Naive thymus-derived CD8-positive, alpha-beta T cell (primary cell): ENCODE measurements around the gene HOXA6. TPM values are rescaled to one million over a fixed set of nuclear protein-coding genes. Genes with fewer than 3 reads are reported as not detected.
A peak's percentile ranks its signal among the peaks of the same experiment; 100 is the strongest.

Source experiments
- ATAC-seq, 2 donors: fragments of 150-1000 bp; cut with Tn5 transposase in 1 of 2; sonication (Bioruptor Pico), chemical (Tn5 transposase) in 1 of 2; 1 replicate in 1 of 2; 2 replicates in 1 of 2; pipeline ENCODE4 v1.10.0; 2021; ENCODE audit warnings: mild to moderate bottlenecking in 2 of 2, moderate library complexity in 2 of 2
- POLR2A ChIA-PET: fragments of 350-600 bp; sonication (Branson Sonifier 250); formaldehyde crosslinking; loops from one replicate; lab custom pipeline; 2021; ENCODE audit warnings: antibody characterized with exemption; lab: Charles Lee
- DNase-seq, 10 donors: peaks; one replicate each; pipeline versions ENCODE4 v3.0.0 to v3.0.0-alpha.2; 2020 to 2022
- H3K27ac Mint-ChIP-seq, 10 donors: one replicate each; pipeline ENCODE4 v1.8.0; 2020 to 2022; ENCODE audit warnings: mild to moderate bottlenecking in 10 of 10, mixed read lengths in 10 of 10, moderate library complexity in 4 of 10, inconsistent platforms in 1 of 10
- H3K27me3 Mint-ChIP-seq, 5 donors: one replicate each; pipeline ENCODE4 v1.8.0; 2021 to 2022; ENCODE audit warnings: mixed read lengths in 5 of 5
- H3K36me3 Mint-ChIP-seq, 3 donors: one replicate each; pipeline ENCODE4 v1.8.0; 2020 to 2022; ENCODE audit warnings: mixed read lengths in 3 of 3, mild to moderate bottlenecking in 2 of 3, inconsistent platforms in 1 of 3
- H3K4me1 Mint-ChIP-seq, 4 donors: one replicate each; pipeline ENCODE4 v1.8.0; 2021 to 2022; ENCODE audit warnings: mixed read lengths in 4 of 4
- H3K4me3 Mint-ChIP-seq, 10 donors: one replicate each; pipeline ENCODE4 v1.8.0; 2020 to 2022; ENCODE audit warnings: mild to moderate bottlenecking in 10 of 10, mixed read lengths in 10 of 10, moderate library complexity in 6 of 10, inconsistent platforms in 1 of 10
- H3K9me3 Mint-ChIP-seq, 9 donors: one replicate each; pipeline ENCODE4 v1.8.0; 2020 to 2022; ENCODE audit warnings: mixed read lengths in 9 of 9, mild to moderate bottlenecking in 3 of 9, inconsistent platforms in 1 of 9, moderate library complexity in 1 of 9
- polyA plus RNA-seq, 3 donors: library from polyadenylated mRNA; unstranded; fragments of 300-500 nt; fragmentation: Illumina TruSeq; gene quantifications; one replicate each; pipeline ENCODE4 v1.2.3, GENCODE V29; 2021
- total RNA-seq, 8 experiments: library from RNA in 2 of 8; stranded (reverse) in 2 of 8; gene quantifications; one replicate each; pipeline ENCODE4 v1.2.3 and lab custom pipeline; 2021 to 2026

HOXA6 gene
- total and polyA plus RNA-seq, 5 experiments from 2014 or later: not detected

- Mint-ChIP-seq H3K9me3 (no peaks in the 10 kb centered on the region), H3K4me3 (peak overlapping the region in 9 of 10 donors; percentile 1 to 69 (median 45)), H3K27ac (peak overlapping the region in 5 of 10 donors; percentile 4 to 92 (median 49)), H3K36me3 (peaks cover 0 to 3% (median 3%) of the 10 kb centered on the region in 3 donors), H3K4me1 (peaks cover 13 to 64% (median 50%) of the 10 kb centered on the region in 4 donors), H3K27me3 (peaks cover 57 to 87% (median 78%) of the 10 kb centered on the region in 5 donors)
- DNase-seq (peak in 1 of 10 donors; percentile 53), ATAC-seq (no peak)
- POLR2A ChIA-PET: interaction anchor here (0.6 to 1.8 kb wide), 2 partner anchors 33 to 1060 kb away, joined by 4 to 5 read pairs; no protein-coding TSS in a partner anchor
Measured at GRCh38 chr7:27157702-27158431, 10.3 kb upstream of the HOXA6 start.

- POLR2A ChIA-PET: interaction anchor here (0.6 to 1.8 kb wide), 2 partner anchors 34 to 1060 kb away, joined by 4 to 5 read pairs; no protein-coding TSS in a partner anchor
- H3K4me3 Mint-ChIP-seq: peak overlapping the region in 7 of 10 donors; percentile 36 to 73 (median 48)
- no peaks in the 10 kb centered on the region for H3K9me3 Mint-ChIP-seq
- peaks cover 14 to 67% (median 54%) of the 10 kb centered on the region in 4 donors for H3K4me1 Mint-ChIP-seq
- H3K27me3 Mint-ChIP-seq: peaks cover 53 to 88% (median 75%) of the 10 kb centered on the region in 5 donors
- peak overlapping the region in 3 of 10 donors; percentile 37 to 92 (median 49) for H3K27ac Mint-ChIP-seq
- peaks cover 0 to 3% (median 3%) of the 10 kb centered on the region in 3 donors for H3K36me3 Mint-ChIP-seq
- ATAC-seq (no peak), DNase-seq (peak in 1 of 10 donors; percentile 36)
Measured at GRCh38 chr7:27156916-27157701, 9.5 kb upstream of the HOXA6 start.

GRCh38 chr7:27156508-27156898, 8.9 kb upstream of the HOXA6 start, which contains the start of gene HOXA7:
Gene HOXA7 (minus strand): TSS chr7:27156675. CDS start chr7:27156545, 130 bp downstream.
- POLR2A ChIA-PET: interaction anchor here (1.8 kb wide), 1 partner anchor 34 kb away, joined by 5 read pairs; no protein-coding TSS in a partner anchor
- ATAC-seq (no peak), DNase-seq (peak in 1 of 10 donors; percentile 46)
- Mint-ChIP-seq H3K27me3 (peaks cover 59 to 88% (median 79%) of the 10 kb centered on the region in 5 donors), H3K9me3 (no peaks in the 10 kb centered on the region), H3K4me3 (peak within 1 kb of the TSS; percentile 58 to 81 (median 70)), H3K27ac (peak within 1 kb of the TSS in 5 of 10 donors; percentile 38 to 92 (median 49)), H3K36me3 (peaks cover 0 to 3% (median 3%) of the 10 kb centered on the region in 3 donors), H3K4me1 (peaks cover 19 to 73% (median 60%) of the 10 kb centered on the region in 4 donors)

GRCh38 chr7:27155816-27156507, 8.4 kb upstream of the HOXA6 start:
- peaks cover 20 to 76% (median 62%) of the 10 kb centered on the region in 4 donors for H3K4me1 Mint-ChIP-seq
- peaks cover 63 to 93% (median 82%) of the 10 kb centered on the region in 5 donors for H3K27me3 Mint-ChIP-seq
- POLR2A ChIA-PET: interaction anchor here (1.2 to 1.8 kb wide), 2 partner anchors 12 to 35 kb away, joined by 4 to 5 read pairs; no protein-coding TSS in a partner anchor
- peak overlapping the region; percentile 58 to 81 (median 70) for H3K4me3 Mint-ChIP-seq
- peaks cover 0 to 3% (median 3%) of the 10 kb centered on the region in 3 donors for H3K36me3 Mint-ChIP-seq
- peak in 1 of 10 donors; percentile 60 for DNase-seq
- ATAC-seq: peak in 1 of 2 donors; percentile 20
- no peaks in the 10 kb centered on the region for H3K9me3 Mint-ChIP-seq
- H3K27ac Mint-ChIP-seq: peak overlapping the region in 4 of 10 donors; percentile 38 to 92 (median 50)

- Mint-ChIP-seq H3K4me3 (peak overlapping the region; percentile 61 to 81 (median 69)), H3K27ac (peak overlapping the region in 4 of 10 donors; percentile 19 to 92 (median 43)), H3K36me3 (peaks cover 0 to 3% (median 3%) of the 10 kb centered on the region in 3 donors), H3K9me3 (no peaks in the 10 kb centered on the region), H3K27me3 (peaks cover 63 to 99% (median 83%) of the 10 kb centered on the region in 5 donors), H3K4me1 (peaks cover 26 to 82% (median 66%) of the 10 kb centered on the region in 4 donors)
- ATAC-seq (peak in 1 of 2 donors; percentile 15), DNase-seq (peak in 1 of 10 donors; percentile 55)
- POLR2A ChIA-PET: interaction anchor here (0.6 to 1.2 kb wide), 2 partner anchors 11 to 802 kb away, joined by 3 to 4 read pairs; no protein-coding TSS in a partner anchor
Measured at GRCh38 chr7:27154901-27155815, 7.6 kb upstream of the HOXA6 start.

GRCh38 chr7:27154369-27154768, 6.8 kb upstream of the HOXA6 start:
- no peak for DNase-seq
- peaks cover 61 to 97% (median 82%) of the 10 kb centered on the region in 5 donors for H3K27me3 Mint-ChIP-seq
- H3K4me1 Mint-ChIP-seq: peaks cover 27 to 76% (median 63%) of the 10 kb centered on the region in 4 donors
- ATAC-seq: no peak
- H3K4me3 Mint-ChIP-seq: peak overlapping the region; percentile 34 to 81 (median 66)
- H3K36me3 Mint-ChIP-seq: peaks cover 0 to 3% (median 3%) of the 10 kb centered on the region in 3 donors
- no peaks in the 10 kb centered on the region for H3K9me3 Mint-ChIP-seq
- no peak overlapping the region for H3K27ac Mint-ChIP-seq
- POLR2A ChIA-PET: interaction anchor here (1.1 to 1.2 kb wide), 2 partner anchors 10 to 33 kb away, joined by 3 to 4 read pairs; no protein-coding TSS in a partner anchor

- peak overlapping the region in 1 of 10 donors; percentile 16 for H3K27ac Mint-ChIP-seq
Measured at GRCh38 chr7:27153526-27153925, 6.0 kb upstream of the HOXA6 start.

GRCh38 chr7:27152816-27153442, 5.4 kb upstream of the HOXA6 start:
- peak in 1 of 10 donors; percentile 40 for DNase-seq
- Mint-ChIP-seq H3K27ac (peak overlapping the region in 1 of 10 donors; percentile 44), H3K4me3 (peak overlapping the region in 3 of 10 donors; percentile 14 to 69 (median 36)), H3K4me1 (peaks cover 27 to 73% (median 62%) of the 10 kb centered on the region in 4 donors), H3K27me3 (peaks cover 60 to 97% (median 81%) of the 10 kb centered on the region in 5 donors), H3K9me3 (peaks cover 0 to 2% (median 0%) of the 10 kb centered on the region in 9 donors), H3K36me3 (peaks cover 0 to 3% (median 0%) of the 10 kb centered on the region in 3 donors)
- ATAC-seq: no peak
- POLR2A ChIA-PET: interaction anchor here (0.6 kb wide), 1 partner anchor 121 kb away, joined by 3 read pairs; no protein-coding TSS in a partner anchor

More at GRCh38 chr7:27153526-27153925, 6.0 kb upstream of the HOXA6 start:
- H3K27me3 Mint-ChIP-seq: peaks cover 58 to 97% (median 80%) of the 10 kb centered on the region in 5 donors
- POLR2A ChIA-PET: interaction anchor here (1.1 kb wide), 1 partner anchor 34 kb away, joined by 3 read pairs; no protein-coding TSS in a partner anchor
- peak overlapping the region in 3 of 10 donors; percentile 7 to 69 (median 34) for H3K4me3 Mint-ChIP-seq
- peaks cover 24 to 73% (median 59%) of the 10 kb centered on the region in 4 donors for H3K4me1 Mint-ChIP-seq
- H3K36me3 Mint-ChIP-seq: peaks cover 0 to 3% (median 0%) of the 10 kb centered on the region in 3 donors
- DNase-seq (no peak), ATAC-seq (no peak)
- no peaks in the 10 kb centered on the region for H3K9me3 Mint-ChIP-seq

GRCh38 chr7:27151931-27152815, 4.6 kb upstream of the HOXA6 start, which contains the start of gene HOXA3:
Gene HOXA3 (minus strand): TSS chr7:27152583. CDS start chr7:27110640, 41,943 bp downstream.
- POLR2A ChIA-PET: interaction anchor here (0.6 kb wide), 1 partner anchor 121 kb away, joined by 3 read pairs; no protein-coding TSS in a partner anchor
- DNase-seq (peak in 1 of 10 donors; percentile 50), ATAC-seq (no peak)
- Mint-ChIP-seq H3K36me3 (peaks cover 0 to 3% (median 0%) of the 10 kb centered on the region in 3 donors), H3K27me3 (peaks cover 56 to 97% (median 77%) of the 10 kb centered on the region in 5 donors), H3K9me3 (peaks cover 0 to 2% (median 0%) of the 10 kb centered on the region in 9 donors), H3K4me3 (peak within 1 kb of the TSS; percentile 62 to 92 (median 80)), H3K27ac (peak within 1 kb of the TSS in 3 of 10 donors; percentile 4 to 91 (median 69)), H3K4me1 (peaks cover 29 to 67% (median 62%) of the 10 kb centered on the region in 4 donors)
